ENCODE results near the gene POTEM. TPM values are rescaled to one million over a fixed set of nuclear protein-coding genes. Genes with fewer than 3 reads are reported as not detected.
"Not testable (repeated sequence)": the region's sequence is repeated elsewhere in the genome, so short reads cannot be mapped to it uniquely, and the experiment has no call there.

The POTEM gene
- not detected in 2 replicates for total RNA-seq
- polyA plus RNA-seq, result not detected in 2 replicates
- not detected in 2 replicates for polyA plus RNA-seq (2011; cell fraction: cytosol; rRNA removed)
- polyA plus RNA-seq (2011; cell fraction: nucleus; rRNA removed), result not detected in 2 replicates
- polyA plus RNA-seq (2012), result not detected in 2 replicates
- polyA minus RNA-seq, result not detected in 2 replicates
- not detected for polyA minus RNA-seq (2011; cell fraction: cytosol; rRNA and poly(A)+ RNA removed)
- not detected in 2 replicates for polyA minus RNA-seq (2011; cell fraction: nucleus; rRNA and poly(A)+ RNA removed)
- Bru-seq, nascent RNA, result not detected
- not detected for BruChase-seq, experiment 1, labeled RNA remaining after a 6-hour chase
- BruChase-seq, experiment 2, labeled RNA remaining after a 2-hour chase, result not detected
- long read RNA-seq, result 0 reads

DNA sequence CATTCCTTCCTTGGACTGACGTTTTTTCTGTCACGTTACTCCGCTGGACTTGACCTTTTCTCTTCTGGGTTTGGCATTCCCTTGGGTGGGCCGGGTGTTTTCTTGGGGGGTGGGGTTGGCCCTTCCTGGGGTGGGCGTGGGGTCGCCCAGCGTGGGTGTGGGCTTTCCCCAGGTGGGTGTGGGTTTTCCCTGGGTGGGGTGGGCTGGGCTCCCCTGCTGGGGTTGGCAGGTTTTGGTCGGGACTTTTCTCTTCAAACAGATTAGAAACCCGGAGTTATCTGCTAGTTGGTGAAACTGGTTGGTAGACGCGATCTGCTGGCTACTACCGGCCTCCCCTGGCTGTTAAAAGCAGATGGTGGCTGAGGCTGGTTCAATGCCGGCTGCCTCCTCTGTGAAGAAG is at the start of gene POTEM:
TSS of gene POTEM (plus strand) at position 301 of the 400 bp plus-strand sequence. CDS start at position 353, 52 bp downstream.
- H3K4me3 ChIP-seq (replicated peaks in 1 of 3; ENCODE audit: insufficient read depth in 1 of 3, low read depth in 1 of 3, low read length in 3 of 3); H3K9me3 ChIP-seq (replicated peaks; ENCODE audit: control insufficient read depth, insufficient read depth, low read length); POLR2A ChIA-PET; CTCF ChIA-PET; H3K36me3 ChIP-seq (ENCODE audit: control insufficient read depth in 2 of 2, extremely low read depth in 1 of 2, insufficient read depth in 2 of 2, low read length in 2 of 2); H3K4me1 ChIP-seq (ENCODE audit: control insufficient read depth, extremely low read depth, insufficient read depth, low read length); FAIRE-seq; dilution Hi-C loops (cut with MboI; ENCODE audit: extremely low pct_ligation_motif_present, low sequenced_read_pairs); BruUV-seq (replicated peaks); H4K20me1 ChIP-seq (replicated peaks; ENCODE audit: control insufficient read depth, extremely low read depth, insufficient read depth, low read length); H3K4me2 ChIP-seq (ENCODE audit: insufficient read depth, low read length); H3K9me1 ChIP-seq (replicated peaks; ENCODE audit: control insufficient read depth, extremely low read depth, insufficient read depth, low read length); H3K9ac ChIP-seq (replicated peaks; ENCODE audit: extremely low read depth, insufficient read depth, low read length); H3K79me2 ChIP-seq (ENCODE audit: control insufficient read depth, insufficient read depth, low read length); DNase-seq (ENCODE audit: low read depth, low spot score); intact Hi-C loops (cut with micrococcal nuclease); H3K27me3 ChIP-seq (ENCODE audit: control insufficient read depth in 2 of 2, insufficient read depth in 2 of 2, low read length in 2 of 2); H3K27ac ChIP-seq (ENCODE audit: insufficient read depth, low read depth, low read length); H2AFZ ChIP-seq (ENCODE audit: low read depth, low read length): not testable (repeated sequence)

DNA sequence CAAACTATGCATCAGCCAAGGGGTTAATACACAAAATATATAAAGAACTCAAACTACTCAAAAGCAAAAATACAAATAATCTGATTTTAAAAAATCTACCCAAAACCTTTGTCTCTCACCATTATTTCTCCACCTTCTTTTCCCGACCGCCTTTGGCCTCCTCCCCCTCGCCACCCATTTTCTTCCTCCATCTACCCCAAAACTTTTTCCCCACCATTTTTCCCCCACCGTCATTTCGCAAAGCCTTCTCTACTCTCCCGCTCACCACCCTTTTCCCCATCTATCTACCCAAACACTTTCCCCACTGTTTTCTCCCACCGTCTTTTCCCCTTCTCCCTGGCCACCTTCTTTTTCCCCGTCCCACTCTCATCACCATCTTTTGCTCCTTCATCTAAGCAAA is 48.9 kb upstream of the POTEM start:
- H3K4me3 ChIP-seq (replicated peaks in 1 of 3; ENCODE audit: insufficient read depth in 1 of 3, low read depth in 1 of 3, low read length in 3 of 3); FAIRE-seq; H3K79me2 ChIP-seq (ENCODE audit: control insufficient read depth, insufficient read depth, low read length); H3K9me3 ChIP-seq (replicated peaks; ENCODE audit: control insufficient read depth, insufficient read depth, low read length); H3K27me3 ChIP-seq (ENCODE audit: control insufficient read depth in 2 of 2, insufficient read depth in 2 of 2, low read length in 2 of 2); H3K36me3 ChIP-seq (ENCODE audit: control insufficient read depth in 2 of 2, extremely low read depth in 1 of 2, insufficient read depth in 2 of 2, low read length in 2 of 2); dilution Hi-C loops (cut with MboI; ENCODE audit: extremely low pct_ligation_motif_present, low sequenced_read_pairs); H3K4me1 ChIP-seq (ENCODE audit: control insufficient read depth, extremely low read depth, insufficient read depth, low read length); H4K20me1 ChIP-seq (replicated peaks; ENCODE audit: control insufficient read depth, extremely low read depth, insufficient read depth, low read length); POLR2A ChIA-PET; H3K27ac ChIP-seq (ENCODE audit: insufficient read depth, low read depth, low read length); H2AFZ ChIP-seq (ENCODE audit: low read depth, low read length); H3K9ac ChIP-seq (replicated peaks; ENCODE audit: extremely low read depth, insufficient read depth, low read length); CTCF ChIA-PET; H3K9me1 ChIP-seq (replicated peaks; ENCODE audit: control insufficient read depth, extremely low read depth, insufficient read depth, low read length); H3K4me2 ChIP-seq (ENCODE audit: insufficient read depth, low read length); BruUV-seq (replicated peaks); DNase-seq (ENCODE audit: low read depth, low spot score); intact Hi-C loops (cut with micrococcal nuclease): not testable (repeated sequence)

DNA sequence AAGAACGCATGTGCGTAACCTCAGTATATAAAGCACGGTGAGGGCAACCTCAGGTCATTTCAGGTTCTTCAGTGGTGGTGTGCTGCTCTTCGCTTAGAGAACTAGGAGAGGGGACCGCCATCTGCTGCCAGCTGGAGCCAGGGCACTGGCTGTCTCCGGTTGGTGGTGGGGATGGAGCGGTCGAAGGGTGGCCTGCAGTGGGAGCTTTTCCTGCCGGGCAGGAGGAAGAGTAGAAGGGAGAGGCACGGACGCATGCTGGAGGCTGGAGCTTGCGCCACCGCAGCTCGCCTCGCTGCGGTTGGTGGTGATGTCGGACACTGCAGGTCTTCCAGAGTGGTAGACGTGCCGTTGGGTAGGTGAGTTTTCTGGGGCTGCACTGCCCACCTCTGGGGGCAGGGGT is 47.2 kb upstream of the POTEM start:
- H3K9ac ChIP-seq (replicated peaks; ENCODE audit: extremely low read depth, insufficient read depth, low read length); H4K20me1 ChIP-seq (replicated peaks; ENCODE audit: control insufficient read depth, extremely low read depth, insufficient read depth, low read length); H3K4me2 ChIP-seq (ENCODE audit: insufficient read depth, low read length); POLR2A ChIA-PET; FAIRE-seq; CTCF ChIA-PET; H3K27ac ChIP-seq (ENCODE audit: insufficient read depth, low read depth, low read length); H3K36me3 ChIP-seq (ENCODE audit: control insufficient read depth in 2 of 2, extremely low read depth in 1 of 2, insufficient read depth in 2 of 2, low read length in 2 of 2); H3K9me3 ChIP-seq (replicated peaks; ENCODE audit: control insufficient read depth, insufficient read depth, low read length); H2AFZ ChIP-seq (ENCODE audit: low read depth, low read length); dilution Hi-C loops (cut with MboI; ENCODE audit: extremely low pct_ligation_motif_present, low sequenced_read_pairs); BruUV-seq (replicated peaks); H3K79me2 ChIP-seq (ENCODE audit: control insufficient read depth, insufficient read depth, low read length); intact Hi-C loops (cut with micrococcal nuclease); H3K27me3 ChIP-seq (ENCODE audit: control insufficient read depth in 2 of 2, insufficient read depth in 2 of 2, low read length in 2 of 2); H3K4me3 ChIP-seq (replicated peaks in 1 of 3; ENCODE audit: insufficient read depth in 1 of 3, low read depth in 1 of 3, low read length in 3 of 3); H3K9me1 ChIP-seq (replicated peaks; ENCODE audit: control insufficient read depth, extremely low read depth, insufficient read depth, low read length); H3K4me1 ChIP-seq (ENCODE audit: control insufficient read depth, extremely low read depth, insufficient read depth, low read length); DNase-seq (ENCODE audit: low read depth, low spot score): not testable (repeated sequence)

DNA sequence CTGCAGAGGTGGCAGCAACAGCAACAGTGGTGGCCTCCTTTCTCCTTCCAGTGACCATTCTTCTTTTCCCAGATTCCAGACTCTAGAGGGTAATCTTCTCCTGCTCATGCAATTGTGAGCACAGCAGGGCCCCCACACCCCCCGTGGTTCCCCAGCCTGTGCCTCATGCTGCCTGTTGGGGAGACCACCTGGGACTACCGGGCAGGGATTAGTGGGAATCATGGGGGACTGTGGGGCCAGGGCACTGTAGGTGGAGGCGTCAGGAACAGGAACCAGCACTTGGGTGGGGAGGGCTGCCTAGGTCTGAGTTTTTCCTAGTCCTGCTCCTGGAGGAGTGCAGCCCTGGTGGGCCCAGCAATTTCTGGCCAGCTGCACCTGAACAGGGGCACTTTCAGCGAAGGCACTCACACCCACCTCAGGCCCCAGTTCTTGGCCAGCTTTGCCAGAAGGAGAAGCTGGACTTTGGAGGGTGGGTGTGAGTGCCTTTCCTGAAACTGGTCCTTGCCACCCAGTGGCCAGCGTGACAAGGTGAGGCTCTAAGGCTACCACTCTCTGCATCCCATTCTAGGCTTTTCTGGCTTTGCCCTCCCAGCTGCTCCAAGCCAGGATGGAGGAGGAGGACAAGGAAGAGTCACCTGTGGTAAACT is 46.1 kb upstream of the POTEM start:
- DNase-seq (ENCODE audit: low read depth, low spot score); H2AFZ ChIP-seq (ENCODE audit: low read depth, low read length); CTCF ChIA-PET; H3K9me3 ChIP-seq (replicated peaks; ENCODE audit: control insufficient read depth, insufficient read depth, low read length); POLR2A ChIA-PET; H4K20me1 ChIP-seq (replicated peaks; ENCODE audit: control insufficient read depth, extremely low read depth, insufficient read depth, low read length); intact Hi-C loops (cut with micrococcal nuclease); FAIRE-seq; H3K4me1 ChIP-seq (ENCODE audit: control insufficient read depth, extremely low read depth, insufficient read depth, low read length); H3K9me1 ChIP-seq (replicated peaks; ENCODE audit: control insufficient read depth, extremely low read depth, insufficient read depth, low read length); H3K27me3 ChIP-seq (ENCODE audit: control insufficient read depth in 2 of 2, insufficient read depth in 2 of 2, low read length in 2 of 2); H3K4me2 ChIP-seq (ENCODE audit: insufficient read depth, low read length); H3K27ac ChIP-seq (ENCODE audit: insufficient read depth, low read depth, low read length); H3K4me3 ChIP-seq (replicated peaks in 1 of 3; ENCODE audit: insufficient read depth in 1 of 3, low read depth in 1 of 3, low read length in 3 of 3); BruUV-seq (replicated peaks); H3K9ac ChIP-seq (replicated peaks; ENCODE audit: extremely low read depth, insufficient read depth, low read length); dilution Hi-C loops (cut with MboI; ENCODE audit: extremely low pct_ligation_motif_present, low sequenced_read_pairs); H3K79me2 ChIP-seq (ENCODE audit: control insufficient read depth, insufficient read depth, low read length); H3K36me3 ChIP-seq (ENCODE audit: control insufficient read depth in 2 of 2, extremely low read depth in 1 of 2, insufficient read depth in 2 of 2, low read length in 2 of 2): not testable (repeated sequence)
